Mucosa of descending colon (tissue), 3 donors: ENCODE measurements around the gene SHB. TPM values are rescaled to one million over a fixed set of nuclear protein-coding genes. Genes with fewer than 3 reads are reported as not detected.

ENCODE experiments used
- ATAC-seq: fragments of 200-7000 bp; cut with Tn5 transposase; one replicate; pipeline ENCODE4 v1.9.1; 2020; ENCODE audit warnings: mild to moderate bottlenecking, moderate library complexity
- DNase-seq, 3 donors: peaks; one replicate each; pipeline ENCODE4 v3.0.0-alpha.2; 2020
- H3K36me3 ChIP-seq: fragments of 200-600 bp; one replicate; pipeline ENCODE4 v1.8.0; 2021; ENCODE audit warnings: low read depth, mild to moderate bottlenecking
- H3K4me1 ChIP-seq: fragments of 200-600 bp; one replicate; pipeline ENCODE4 v1.8.0; 2021; ENCODE audit warnings: low read depth, mild to moderate bottlenecking
- H3K4me3 ChIP-seq: fragments of 200-600 bp; one replicate; pipeline ENCODE4 v1.8.0; 2021; ENCODE audit warnings: mild to moderate bottlenecking
- H3K9me3 ChIP-seq: fragments of 200-600 bp; one replicate; pipeline ENCODE4 v1.8.0; 2021; ENCODE audit warnings: mild to moderate bottlenecking
- CTCF ChIP-seq: fragments of 200-600 bp; IDR thresholded peaks from one replicate; pipeline ENCODE4 v1.8.0; 2022; ENCODE audit warnings: antibody characterized with exemption, mild to moderate bottlenecking
- intact Hi-C, 2 donors: fragments of 100-400 bp; cut with DNase I in 1 of 2; cut with micrococcal nuclease in 1 of 2; formaldehyde crosslinking; loops; one replicate each; pipeline versions ENCODE4 v1.11.0 to v1.11.1; 2022; cut with DNase I, micrococcal nuclease
- total RNA-seq, 3 donors: library from RNA; stranded (reverse); fragmentation: NEBNext Ultra II Directional in 2 of 3; extraction: Animal tissue kit (Norgen Biotek cat#: 25700) in 2 of 3; gene quantifications; one replicate each; pipeline versions ENCODE4 v1.2.1 to v1.2.4, GENCODE V29; 2021 to 2023
- donor health status: DM: no; HTN: no; CAD: no; lungs with moderate emphysema.
- donor health status: DM: no; HTN: no; CAD: no.
- donor health status: DM: no; HTN: yes; CAD: no.

SHB gene
- total RNA-seq, 3 donors from 2014 or later, result 20.3 to 23.9 (median 20.6) TPM

- no peak for TF ChIP-seq CTCF
- DNase-seq, result no peak
- peaks cover 17% of the 10 kb centered on the region for H3K4me1 ChIP-seq
- H3K9me3 ChIP-seq, result no peaks in the 10 kb centered on the region
- H3K36me3 ChIP-seq, result no peaks in the 10 kb centered on the region
- intact Hi-C loops, result loop anchor here in 1 of 2 donors (10.0 kb wide), 1 partner anchor 259 kb away; no protein-coding TSS in a partner anchor
- ATAC-seq, result no peak
- H3K4me3 ChIP-seq, result no peak overlapping the region
Measured at GRCh38 chr9:37905776-37906175, 163.3 kb downstream of the SHB start.

GRCh38 chr9:37905131-37905505 is 163.9 kb downstream of the SHB start:
- ATAC-seq, result no peak
- TF ChIP-seq CTCF, result no peak
- intact Hi-C loops, result loop anchor here in 1 of 2 donors (10.0 kb wide), 1 partner anchor 260 kb away; no protein-coding TSS in a partner anchor
- Histone ChIP-seq H3K9me3 (no peaks in the 10 kb centered on the region), H3K36me3 (no peaks in the 10 kb centered on the region), H3K4me1 (peaks cover 17% of the 10 kb centered on the region), H3K4me3 (no peak overlapping the region)
- no peak for DNase-seq

- peak in 1 of 3 donors; percentile 44 for DNase-seq
- peak overlapping the region; percentile 56 for H3K4me3 ChIP-seq
- TF ChIP-seq CTCF, result no peak
- H3K9me3 ChIP-seq, result no peaks in the 10 kb centered on the region
- intact Hi-C loops, result loop anchor here in 1 of 2 donors (10.0 kb wide), 1 partner anchor 260 kb away; no protein-coding TSS in a partner anchor
- no peaks in the 10 kb centered on the region for H3K36me3 ChIP-seq
- ATAC-seq, result peak; percentile 9
- peaks cover 17% of the 10 kb centered on the region for H3K4me1 ChIP-seq
Measured at GRCh38 chr9:37904445-37905130, 164.4 kb downstream of the SHB start.

GRCh38 chr9:37903647-37904444 is 165.2 kb downstream of the SHB start, which contains the start of gene SLC25A51:
Gene SLC25A51 (minus strand): TSS chr9:37904127. CDS start chr9:37888550, 15,577 bp downstream.
- peaks cover 17% of the 10 kb centered on the region for H3K4me1 ChIP-seq
- peak; percentile 80 for TF ChIP-seq CTCF
- no peaks in the 10 kb centered on the region for H3K9me3 ChIP-seq
- intact Hi-C loops, result loop anchor here in 1 of 2 donors (10.0 kb wide), 1 partner anchor 261 kb away; no protein-coding TSS in a partner anchor
- peak; percentile 95 to 98 (median 96) for DNase-seq
- peak within 1 kb of the TSS; percentile 56 for H3K4me3 ChIP-seq
- peak; percentile 94 for ATAC-seq
- H3K36me3 ChIP-seq, result no peaks in the 10 kb centered on the region

- intact Hi-C loops, result loop anchor here in 1 of 2 donors (10.0 kb wide), 1 partner anchor 262 kb away; no protein-coding TSS in a partner anchor
- Histone ChIP-seq H3K36me3 (no peaks in the 10 kb centered on the region), H3K9me3 (no peaks in the 10 kb centered on the region), H3K4me1 (peaks cover 17% of the 10 kb centered on the region), H3K4me3 (peak overlapping the region; percentile 56)
- DNase-seq (no peak), ATAC-seq (peak; percentile 2)
- TF ChIP-seq CTCF, result no peak
Measured at GRCh38 chr9:37902796-37903646, 166.0 kb downstream of the SHB start.
